Measurements from ENCODE around the gene PCSK2.

PCSK2 gene

GRCh38 chr20:17452441-17452840 is 225.6 kb downstream of the PCSK2 start:
- no peak for DNase-seq

GRCh38 chr20:17453592-17453991 is 226.8 kb downstream of the PCSK2 start:
- no peak for DNase-seq

- no peak for DNase-seq
These were observed 229.4 kb downstream of the PCSK2 start for GRCh38 chr20:17456279-17456678.

GRCh38 chr20:17457079-17457478 is 230.2 kb downstream of the PCSK2 start:
- no peak for DNase-seq

GRCh38 chr20:17457588-17458190 is 230.8 kb downstream of the PCSK2 start:
- DNase-seq = no peak

GRCh38 chr20:17460119-17460518 is 233.3 kb downstream of the PCSK2 start:
- DNase-seq = no peak

GRCh38 chr20:17461941-17462340 is 235.1 kb downstream of the PCSK2 start:
- DNase-seq = no peak

GRCh38 chr20:17463711-17464110 is 236.9 kb downstream of the PCSK2 start:
- no peak for DNase-seq

GRCh38 chr20:17465236-17465635 is 238.4 kb downstream of the PCSK2 start:
- DNase-seq = no peak

- DNase-seq = no peak
These were observed 239.8 kb downstream of the PCSK2 start for GRCh38 chr20:17466641-17467040.

- no peak for DNase-seq
These were observed 240.3 kb downstream of the PCSK2 start for GRCh38 chr20:17467120-17467655.

GRCh38 chr20:17468073-17468840 is 241.4 kb downstream of the PCSK2 start:
- DNase-seq = no peak

- DNase-seq = no peak
These were observed 242.6 kb downstream of the PCSK2 start for GRCh38 chr20:17469246-17470030.

- no peak for DNase-seq
These were observed 243.7 kb downstream of the PCSK2 start for GRCh38 chr20:17470521-17470920.

- no peak for DNase-seq
These were observed 244.1 kb downstream of the PCSK2 start for GRCh38 chr20:17470973-17471372.

GRCh38 chr20:17471606-17472187 is 244.9 kb downstream of the PCSK2 start:
- no peak for DNase-seq

GRCh38 chr20:17473659-17474058 is 246.8 kb downstream of the PCSK2 start:
- DNase-seq = no peak

- no peak for DNase-seq
These were observed 252.3 kb downstream of the PCSK2 start for GRCh38 chr20:17479063-17479657.

- DNase-seq = no peak
These were observed 253.9 kb downstream of the PCSK2 start for GRCh38 chr20:17480696-17481095.

- no peak for DNase-seq
These were observed 254.8 kb downstream of the PCSK2 start for GRCh38 chr20:17481661-17482060.

- DNase-seq = no peak
These were observed 255.7 kb downstream of the PCSK2 start for GRCh38 chr20:17482536-17482935.

GRCh38 chr20:17485017-17485416 is 258.2 kb downstream of the PCSK2 start:
- DNase-seq = no peak

All from KG1 (cell line).